ENCODE measurements around the gene ETV6.

GRCh38 chr12:11764837-11765236, 115.4 kb downstream of the ETV6 start:
- TF ChIP-seq CTCF (IDR thresholded peaks at IDR 0.05): no peak
- no peak for TF ChIP-seq EP300 (IDR thresholded peaks at IDR 0.05)

All from upper lobe of left lung (tissue), 4 donors.